IMR-90 (cell line): Measurements from ENCODE around the gene SCFD2. TPM values are rescaled to one million over a fixed set of nuclear protein-coding genes. Genes with fewer than 3 reads are reported as not detected.

Experiments used
- ATAC-seq: fragments of 200-7000 bp; cut with Tn5 transposase; 2 replicates; pipeline ENCODE4 v1.9.1; 2020; ENCODE audit warnings: low read depth, mild to moderate bottlenecking, moderate library complexity
- BruUV-seq: library from RNA; stranded (reverse); fragments of 400-500 nt; replicated peaks from 2 replicates; lab custom pipeline; 2021; lab: Mats Ljungman, UMichigan
- CTCF ChIA-PET: fragments of 300-600 bp; formaldehyde crosslinking; extraction: SDS; loops from one replicate; lab custom pipeline; 2021; ENCODE audit warnings: antibody characterized with exemption; lab: Yijun Ruan, JAX
- POLR2A ChIA-PET: fragments of 300-600 bp; sonication (Branson Sonifier 250); formaldehyde crosslinking; loops from one replicate; lab custom pipeline; 2022; ENCODE audit warnings: antibody characterized with exemption; ENCODE audit not compliant: unreplicated experiment; lab: Charles Lee
- DNase-seq: peaks from one replicate; pipeline ENCODE4 v3.0.0; 2013
- H2AFZ ChIP-seq: replicated peaks from 2 replicates; pipeline ENCODE3; 2013; ENCODE audit warnings: low read length, mild to moderate bottlenecking; ENCODE audit not compliant: poor library complexity
- H2AK5ac ChIP-seq: 2 replicates; pipeline ENCODE4 v1.6.1; 2013; ENCODE audit warnings: low read depth, low read length, inconsistent platforms
- H2AK9ac ChIP-seq: replicated peaks from 2 replicates; pipeline ENCODE3; 2013; ENCODE audit warnings: mild to moderate bottlenecking, low read depth, low read length, moderate library complexity; ENCODE audit not compliant: poor library complexity
- H2BK120ac ChIP-seq: 2 replicates; pipeline ENCODE4 v1.6.1; 2013; ENCODE audit warnings: low read depth, low read length, inconsistent platforms
- H2BK15ac ChIP-seq: 3 replicates; pipeline ENCODE4 v1.6.1; 2013; ENCODE audit warnings: low read depth, low read length, inconsistent platforms
- H2BK20ac ChIP-seq: 2 replicates; pipeline ENCODE4 v1.6.1; 2013; ENCODE audit warnings: low read depth, mild to moderate bottlenecking, inconsistent platforms, low read length, moderate library complexity
- H2BK5ac ChIP-seq: 2 replicates; pipeline ENCODE4 v1.6.1; 2013; ENCODE audit warnings: mild to moderate bottlenecking, low read depth, low read length, inconsistent platforms; ENCODE audit not compliant: poor library complexity, severe bottlenecking
- H3K14ac ChIP-seq: replicated peaks from 2 replicates; pipeline ENCODE4 v1.6.1; 2013; ENCODE audit warnings: low read depth, low read length, inconsistent platforms
- H3K18ac ChIP-seq: 2 replicates; pipeline ENCODE4 v1.6.1; 2013; ENCODE audit warnings: low read depth, low read length, control low read depth
- H3K23ac ChIP-seq: 2 replicates; pipeline ENCODE4 v1.6.1; 2013; ENCODE audit warnings: low read depth, low read length, inconsistent platforms
- H3K27ac ChIP-seq: 2 replicates; pipeline ENCODE4 v1.5.1; 2013; ENCODE audit warnings: mild to moderate bottlenecking, control low read depth, low read length; ENCODE audit not compliant: insufficient read depth
- H3K27me3 ChIP-seq: 2 replicates; pipeline ENCODE4 v1.6.1; 2013; ENCODE audit warnings: low read length; ENCODE audit not compliant: control insufficient read depth, insufficient read depth
- H3K36me3 ChIP-seq: 2 replicates; pipeline ENCODE4 v1.6.1; 2013; ENCODE audit warnings: low read length, mixed read lengths; ENCODE audit not compliant: control insufficient read depth, insufficient read depth
- H3K4ac ChIP-seq: 2 replicates; pipeline ENCODE4 v1.6.1; 2013; ENCODE audit warnings: low read depth, low read length, inconsistent platforms
- H3K4me1 ChIP-seq: 2 replicates; pipeline ENCODE4 v1.6.1; 2013; ENCODE audit warnings: low read length, mixed read lengths; ENCODE audit not compliant: control insufficient read depth, insufficient read depth
- H3K4me2 ChIP-seq: 2 replicates; pipeline ENCODE4 v1.6.1; 2013; ENCODE audit warnings: low read depth, mild to moderate bottlenecking, control low read depth, low read length, moderate library complexity
- H3K4me3 ChIP-seq: 2 replicates; pipeline ENCODE4 v1.5.1; 2013; ENCODE audit warnings: low read depth, mild to moderate bottlenecking, control low read depth, low read length, moderate library complexity; ENCODE audit not compliant: insufficient read depth
- H3K56ac ChIP-seq: 2 replicates; pipeline ENCODE4 v1.6.1; 2013; ENCODE audit warnings: low read length, inconsistent platforms; ENCODE audit not compliant: insufficient read depth; ENCODE audit errors: extremely low read depth
- H3K79me1 ChIP-seq, 2 experiments: 2 replicates each; pipeline ENCODE4 v1.6.1; 2013; ENCODE audit warnings: low read length in 2 of 2, inconsistent platforms in 1 of 2, low read depth in 1 of 2
- H3K9ac ChIP-seq: 2 replicates; pipeline ENCODE4 v1.6.1; 2013; ENCODE audit warnings: low read depth, low read length, control low read depth
- H3K9me1 ChIP-seq: 2 replicates; pipeline ENCODE4 v1.6.1; 2013; ENCODE audit warnings: low read length, inconsistent platforms; ENCODE audit not compliant: insufficient read depth
- H3K9me3 ChIP-seq: 2 replicates; pipeline ENCODE4 v1.6.1; 2013; ENCODE audit warnings: low read length; ENCODE audit not compliant: control insufficient read depth, insufficient read depth
- H4K20me1 ChIP-seq: 2 replicates; pipeline ENCODE4 v1.6.1; 2013; ENCODE audit warnings: low read length, inconsistent platforms; ENCODE audit not compliant: insufficient read depth
- H4K5ac ChIP-seq: 2 replicates; pipeline ENCODE4 v1.6.1; 2013; ENCODE audit warnings: mild to moderate bottlenecking, low read depth, low read length, control low read depth
- H4K8ac ChIP-seq, 2 experiments: 2 replicates each; pipeline ENCODE4 v1.6.1; 2013; ENCODE audit warnings: low read depth in 2 of 2, low read length in 2 of 2, control low read depth in 1 of 2, inconsistent platforms in 1 of 2
- H4K91ac ChIP-seq: 2 replicates; pipeline ENCODE4 v1.6.1; 2013; ENCODE audit warnings: low read depth, low read length, inconsistent platforms; ENCODE audit not compliant: insufficient read depth
- BHLHE40 ChIP-seq: fragments of 150-350 bp; IDR thresholded peaks from 2 replicates; pipeline ENCODE4 v1.6.1; 2016; ENCODE audit warnings: mild to moderate bottlenecking, low read depth, low read length
- CEBPB ChIP-seq: IDR thresholded peaks from 2 replicates; pipeline ENCODE4 v1.6.1; 2012; ENCODE audit warnings: low read depth, low read length, improper control_type of control experiment
- CHD1 ChIP-seq: IDR thresholded peaks from 2 replicates; pipeline ENCODE4 v1.6.1; 2012; ENCODE audit warnings: low read depth, low read length, improper control_type of control experiment
- FOS ChIP-seq: fragments of 150-350 bp; IDR thresholded peaks from 2 replicates; pipeline ENCODE4 v1.6.1; 2016; ENCODE audit warnings: low read depth, low read length
- MAFK ChIP-seq: IDR thresholded peaks from 2 replicates; pipeline ENCODE4 v1.6.1; 2012; ENCODE audit warnings: low read depth, low read length, improper control_type of control experiment
- MAZ ChIP-seq: IDR thresholded peaks from 2 replicates; pipeline ENCODE4 v1.6.1; 2012; ENCODE audit warnings: low read depth, mild to moderate bottlenecking, low read length, improper control_type of control experiment, moderate library complexity, borderline replicate concordance
- MXI1 ChIP-seq: IDR thresholded peaks from 2 replicates; pipeline ENCODE4 v1.6.1; 2012; ENCODE audit warnings: low read depth, mild to moderate bottlenecking, low read length, moderate library complexity, borderline replicate concordance
- NFE2L2 ChIP-seq: fragments of 150-350 bp; IDR thresholded peaks from 2 replicates; pipeline ENCODE4 v1.6.1; 2016; ENCODE audit warnings: low read depth, mild to moderate bottlenecking, low read length
- POLR2A ChIP-seq: IDR thresholded peaks from 2 replicates; pipeline ENCODE4 v1.6.1; 2012; ENCODE audit warnings: mild to moderate bottlenecking, low read depth, low read length
- RAD21 ChIP-seq: IDR thresholded peaks from 2 replicates; pipeline ENCODE4 v1.6.1; 2012; ENCODE audit warnings: low read length, improper control_type of control experiment
- RCOR1 ChIP-seq: IDR thresholded peaks from 2 replicates; pipeline ENCODE4 v1.6.1; 2012; ENCODE audit warnings: mild to moderate bottlenecking, low read length, improper control_type of control experiment; ENCODE audit not compliant: insufficient replicate concordance
- RFX5 ChIP-seq: IDR thresholded peaks from 2 replicates; pipeline ENCODE4 v1.8.0; 2012; ENCODE audit warnings: low read depth, mild to moderate bottlenecking, low read length, moderate library complexity
- SMC3 ChIP-seq: fragments of 150-350 bp; IDR thresholded peaks from 2 replicates; pipeline ENCODE4 v1.6.1; 2016; ENCODE audit warnings: low read depth, mild to moderate bottlenecking, antibody characterized with exemption, low read length, moderate library complexity
- WGBS, 2 experiments: methylation state at CpG; one replicate each; pipeline versions ENCODE4 v1.1.5 to v1.1.7; 2013; ENCODE audit warnings: missing lambda C conversion rate in 2 of 2; ENCODE audit not compliant: insufficient read length in 1 of 2; ENCODE audit errors: extremely low coverage in 2 of 2; 5-methylcytosine and 5-hydroxymethylcytosine counted together
- dilution Hi-C: fragments of 300-500 bp; cut with HindIII; formaldehyde crosslinking; loops from one replicate; pipeline ENCODE4 v1.14.3; 2018; ENCODE audit warnings: low sequenced_read_pairs; ENCODE audit not compliant: unreplicated experiment
- in situ Hi-C: fragments of 300-500 bp; cut with MboI; formaldehyde crosslinking; loops from 3 replicates; pipeline ENCODE4 v1.14.3; 2019; ENCODE audit warnings: low sequenced_read_pairs, inconsistent platforms, mixed read lengths
- intact Hi-C: fragments of 100-400 bp; cut with micrococcal nuclease; formaldehyde crosslinking; loops from 2 replicates; pipeline ENCODE4 v1.10.0; 2022
- polyA plus RNA-seq, 3 experiments: library from polyadenylated mRNA; depleted of rRNA; stranded (reverse); fragments of >200 nt; gene quantifications; 2 replicates each; pipeline ENCODE4 v1.2.3, GENCODE V29; 2012; ENCODE audit warnings: low replicate concordance in 1 of 3
- total RNA-seq: library from RNA; depleted of rRNA; stranded (reverse); fragments of >200 nt; gene quantifications from 2 replicates; pipeline ENCODE4 v1.2.3, GENCODE V29; 2012
- TF ChIP-seq, protein P1 (sequence below): fragments of 150-350 bp; IDR thresholded peaks from 2 replicates; pipeline ENCODE4 v1.6.1; 2016; ENCODE audit warnings: low read depth, mild to moderate bottlenecking, low read length, moderate library complexity, borderline replicate concordance
- TF ChIP-seq, protein P2 (sequence below): conservative IDR thresholded peaks from 2 replicates; pipeline ENCODE4 v1.5.1; 2012; ENCODE audit warnings: mild to moderate bottlenecking, low read depth, low read length, improper control_type of control experiment
- TF ChIP-seq, protein P3 (sequence below): fragments of 150-350 bp; IDR thresholded peaks from 2 replicates; pipeline ENCODE4 v1.6.1; 2017; ENCODE audit warnings: mild to moderate bottlenecking, antibody characterized with exemption, low read length, low read depth

The SCFD2 gene
- total and polyA plus RNA-seq, 2 of the 4 experiments (the other 2 are of a cell fraction) = 18.9 to 62.4 TPM

DNA sequence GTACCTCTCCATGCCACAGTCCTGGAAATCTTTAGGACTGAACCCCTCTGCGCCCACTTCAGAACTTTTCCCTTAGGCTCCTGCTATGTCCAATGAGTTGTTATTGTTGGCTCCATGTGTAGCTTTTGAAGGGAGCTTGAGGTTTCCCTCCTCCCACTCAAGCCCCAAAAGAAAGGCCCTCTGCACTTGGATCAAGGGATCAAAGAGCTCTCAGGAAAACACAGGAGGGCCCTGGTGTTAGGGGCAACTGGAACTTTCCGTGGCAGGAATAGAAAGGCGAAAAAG, 368.8 kb downstream of the SCFD2 start:
- H3K9me1 ChIP-seq = peaks cover 15% of the 10 kb centered on the region
- no peak overlapping the region for H2BK120ac ChIP-seq
- DNase-seq = no peak
- no peaks in the 10 kb centered on the region for H4K20me1 ChIP-seq
- no peak overlapping the region for H3K56ac ChIP-seq
- no peak overlapping the region for H3K14ac ChIP-seq
- H3K27ac ChIP-seq = no peak overlapping the region
- no peak overlapping the region for H2BK15ac ChIP-seq
- in situ Hi-C loops (no loop called here), intact Hi-C loops (loop anchor here (5.0 kb wide), 1 partner anchor 1230 kb away; the partner anchor contains the start of gene PDGFRA), dilution Hi-C loops (no loop called here)
- H3K9me3 ChIP-seq = no peaks in the 10 kb centered on the region
- no peaks in the 10 kb centered on the region for H3K27me3 ChIP-seq
- no peak overlapping the region for H3K4me3 ChIP-seq
- H2BK5ac ChIP-seq = no peak overlapping the region
- no peak for ATAC-seq
- H3K4me1 ChIP-seq = peaks cover 16% of the 10 kb centered on the region
- no peak overlapping the region for H4K5ac ChIP-seq
- H3K18ac ChIP-seq = no peak overlapping the region
- H3K4ac ChIP-seq = no peak overlapping the region
- TF ChIP-seq CHD1 (no peak), CEBPB (no peak), MAZ (no peak), RCOR1 (no peak), POLR2A (no peak), MXI1 (no peak), RFX5 (no peak), NFE2L2 (no peak), FOS (no peak), BHLHE40 (no peak), SMC3 (no peak), RAD21 (no peak), MAFK (no peak)
- TF ChIP-seq, protein P1, sequence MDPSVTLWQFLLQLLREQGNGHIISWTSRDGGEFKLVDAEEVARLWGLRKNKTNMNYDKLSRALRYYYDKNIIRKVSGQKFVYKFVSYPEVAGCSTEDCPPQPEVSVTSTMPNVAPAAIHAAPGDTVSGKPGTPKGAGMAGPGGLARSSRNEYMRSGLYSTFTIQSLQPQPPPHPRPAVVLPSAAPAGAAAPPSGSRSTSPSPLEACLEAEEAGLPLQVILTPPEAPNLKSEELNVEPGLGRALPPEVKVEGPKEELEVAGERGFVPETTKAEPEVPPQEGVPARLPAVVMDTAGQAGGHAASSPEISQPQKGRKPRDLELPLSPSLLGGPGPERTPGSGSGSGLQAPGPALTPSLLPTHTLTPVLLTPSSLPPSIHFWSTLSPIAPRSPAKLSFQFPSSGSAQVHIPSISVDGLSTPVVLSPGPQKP = no peak
- TF ChIP-seq, protein P2, sequence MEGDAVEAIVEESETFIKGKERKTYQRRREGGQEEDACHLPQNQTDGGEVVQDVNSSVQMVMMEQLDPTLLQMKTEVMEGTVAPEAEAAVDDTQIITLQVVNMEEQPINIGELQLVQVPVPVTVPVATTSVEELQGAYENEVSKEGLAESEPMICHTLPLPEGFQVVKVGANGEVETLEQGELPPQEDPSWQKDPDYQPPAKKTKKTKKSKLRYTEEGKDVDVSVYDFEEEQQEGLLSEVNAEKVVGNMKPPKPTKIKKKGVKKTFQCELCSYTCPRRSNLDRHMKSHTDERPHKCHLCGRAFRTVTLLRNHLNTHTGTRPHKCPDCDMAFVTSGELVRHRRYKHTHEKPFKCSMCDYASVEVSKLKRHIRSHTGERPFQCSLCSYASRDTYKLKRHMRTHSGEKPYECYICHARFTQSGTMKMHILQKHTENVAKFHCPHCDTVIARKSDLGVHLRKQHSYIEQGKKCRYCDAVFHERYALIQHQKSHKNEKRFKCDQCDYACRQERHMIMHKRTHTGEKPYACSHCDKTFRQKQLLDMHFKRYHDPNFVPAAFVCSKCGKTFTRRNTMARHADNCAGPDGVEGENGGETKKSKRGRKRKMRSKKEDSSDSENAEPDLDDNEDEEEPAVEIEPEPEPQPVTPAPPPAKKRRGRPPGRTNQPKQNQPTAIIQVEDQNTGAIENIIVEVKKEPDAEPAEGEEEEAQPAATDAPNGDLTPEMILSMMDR = no peak
- TF ChIP-seq, protein P3, sequence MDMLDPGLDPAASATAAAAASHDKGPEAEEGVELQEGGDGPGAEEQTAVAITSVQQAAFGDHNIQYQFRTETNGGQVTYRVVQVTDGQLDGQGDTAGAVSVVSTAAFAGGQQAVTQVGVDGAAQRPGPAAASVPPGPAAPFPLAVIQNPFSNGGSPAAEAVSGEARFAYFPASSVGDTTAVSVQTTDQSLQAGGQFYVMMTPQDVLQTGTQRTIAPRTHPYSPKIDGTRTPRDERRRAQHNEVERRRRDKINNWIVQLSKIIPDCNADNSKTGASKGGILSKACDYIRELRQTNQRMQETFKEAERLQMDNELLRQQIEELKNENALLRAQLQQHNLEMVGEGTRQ = no peak
- no peak overlapping the region for H2BK20ac ChIP-seq
- WGBS, 2 experiments = 100% methylated on average over 1 of the region's 3 CpGs; no CpG with 5 or more reads in 1 of the 2 experiments
- no peak overlapping the region for H2AK9ac ChIP-seq
- H2AK5ac ChIP-seq = no peak overlapping the region
- H3K79me1 ChIP-seq = peaks cover 0 to 10% of the 10 kb centered on the region in 2 experiments; a peak in 1 of 4 replicates
- CTCF ChIA-PET = interaction anchor here (2.4 kb wide), 1 partner anchor 14 kb away, joined by 7 read pairs; no protein-coding TSS in a partner anchor
- H3K9ac ChIP-seq = no peak overlapping the region
- H4K91ac ChIP-seq = no peak overlapping the region
- no peak overlapping the region for H4K8ac ChIP-seq
- POLR2A ChIA-PET = interaction anchor here (0.6 kb wide), 1 partner anchor 274 kb away, joined by 3 read pairs; no protein-coding TSS in a partner anchor
- no peak overlapping the region for H3K23ac ChIP-seq
- no peaks in the 10 kb centered on the region for H3K36me3 ChIP-seq
- no peak overlapping the region; the same call in 1 of the 2 replicates for H3K4me2 ChIP-seq
- no peak overlapping the region for H2AFZ ChIP-seq
- BruUV-seq = no TSS peak
